ENCODE data around the gene C9orf72. TPM values are rescaled to one million over a fixed set of nuclear protein-coding genes. Genes with fewer than 3 reads are reported as not detected.

The C9orf72 gene
- total RNA-seq, 2 experiments from 2014 or later: 10.2 TPM

GRCh38 chr9:27537756-27538155 is 35.5 kb downstream of the C9orf72 start:
- H3K4me3 Mint-ChIP-seq: no peak overlapping the region
- peaks cover 10% of the 10 kb centered on the region for H3K36me3 Mint-ChIP-seq (ENCODE audit: low read depth)
- H3K9me3 Mint-ChIP-seq (ENCODE audit: low read depth): no peaks in the 10 kb centered on the region
- no peaks in the 10 kb centered on the region for H3K27me3 Mint-ChIP-seq
- intact Hi-C loops (cut with DNase I, micrococcal nuclease): loop anchor here in 1 of 2 experiments (10.0 kb wide), 1 partner anchor 67 kb away; no protein-coding TSS in a partner anchor
- no peak for DNase-seq
- no peak overlapping the region for H3K27ac Mint-ChIP-seq
- ATAC-seq: no peak
- ChIA-PET CTCF (interaction anchor here (0.6 to 0.9 kb wide), 4 partner anchors 14 to 483 kb away, joined by 3 read pairs; partner anchors contain the start of gene IFNK), POLR2A (no interaction called here)
- H3K4me1 Mint-ChIP-seq: no peaks in the 10 kb centered on the region

GRCh38 chr9:27537027-27537435 is 36.2 kb downstream of the C9orf72 start:
- Mint-ChIP-seq H3K36me3 (ENCODE audit: low read depth) (peaks cover 7% of the 10 kb centered on the region), H3K27me3 (no peaks in the 10 kb centered on the region), H3K4me3 (no peak overlapping the region), H3K4me1 (no peaks in the 10 kb centered on the region), H3K27ac (no peak overlapping the region), H3K9me3 (ENCODE audit: low read depth) (no peaks in the 10 kb centered on the region)
- ATAC-seq (no peak), DNase-seq (no peak)
- ChIA-PET POLR2A (no interaction called here), CTCF (interaction anchor here (1.6 kb wide), 2 partner anchors 9 to 23 kb away, joined by 5 to 6 read pairs; no protein-coding TSS in a partner anchor)
- intact Hi-C loops (cut with DNase I, micrococcal nuclease): loop anchor here in 1 of 2 experiments (10.0 kb wide), 1 partner anchor 68 kb away; no protein-coding TSS in a partner anchor

- ChIA-PET POLR2A (no interaction called here), CTCF (interaction anchor here (0.5 to 1.6 kb wide), 3 partner anchors 10 to 694 kb away, joined by 3 to 6 read pairs (median 5); no protein-coding TSS in a partner anchor)
- Mint-ChIP-seq H3K9me3 (ENCODE audit: low read depth) (no peaks in the 10 kb centered on the region), H3K27me3 (no peaks in the 10 kb centered on the region), H3K27ac (no peak overlapping the region), H3K4me1 (no peaks in the 10 kb centered on the region), H3K4me3 (no peak overlapping the region), H3K36me3 (ENCODE audit: low read depth) (peaks cover 7% of the 10 kb centered on the region)
- intact Hi-C loops (cut with DNase I, micrococcal nuclease): loop anchor here in 1 of 2 experiments (10.0 kb wide), 1 partner anchor 69 kb away; no protein-coding TSS in a partner anchor
- DNase-seq: no peak
- no peak for ATAC-seq
Observed at GRCh38 chr9:27536168-27536567, 37.1 kb downstream of the C9orf72 start.

DNA sequence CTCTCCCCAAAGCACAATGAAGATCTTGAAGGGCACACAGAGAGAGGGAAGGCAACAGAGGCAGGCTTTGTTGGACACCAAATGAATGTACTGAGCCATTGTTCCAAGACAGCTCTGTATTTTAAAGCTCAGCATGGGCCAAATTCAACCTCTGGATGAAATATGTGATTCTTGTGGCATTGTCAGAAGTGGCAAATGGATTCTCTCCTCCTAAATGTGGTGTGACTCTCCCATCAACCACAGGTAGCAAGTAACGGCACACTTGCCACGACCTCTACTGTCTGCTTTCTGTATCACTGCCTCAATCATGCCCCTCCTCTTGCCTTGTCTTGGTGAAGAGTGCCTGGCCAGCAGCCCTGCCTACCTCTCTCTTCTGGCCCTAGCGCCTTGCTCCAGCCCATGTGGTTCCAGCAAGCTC is 37.6 kb downstream of the C9orf72 start:
- no peaks in the 10 kb centered on the region for H3K27me3 Mint-ChIP-seq
- ATAC-seq (peak; percentile 71), DNase-seq (peak; percentile 11)
- intact Hi-C loops (cut with DNase I, micrococcal nuclease): loop anchor here in 1 of 2 experiments (10.0 kb wide), 1 partner anchor 69 kb away; no protein-coding TSS in a partner anchor
- CTCF ChIA-PET: interaction anchor here (1.6 kb wide), 2 partner anchors 11 to 24 kb away, joined by 5 to 6 read pairs; no protein-coding TSS in a partner anchor
- H3K4me1 Mint-ChIP-seq: no peaks in the 10 kb centered on the region
- H3K27ac Mint-ChIP-seq: no peak overlapping the region
- H3K4me3 Mint-ChIP-seq: no peak overlapping the region
- no peaks in the 10 kb centered on the region for H3K9me3 Mint-ChIP-seq (ENCODE audit: low read depth)
- H3K36me3 Mint-ChIP-seq (ENCODE audit: low read depth): peaks cover 7% of the 10 kb centered on the region
- POLR2A ChIA-PET: no interaction called here

DNA sequence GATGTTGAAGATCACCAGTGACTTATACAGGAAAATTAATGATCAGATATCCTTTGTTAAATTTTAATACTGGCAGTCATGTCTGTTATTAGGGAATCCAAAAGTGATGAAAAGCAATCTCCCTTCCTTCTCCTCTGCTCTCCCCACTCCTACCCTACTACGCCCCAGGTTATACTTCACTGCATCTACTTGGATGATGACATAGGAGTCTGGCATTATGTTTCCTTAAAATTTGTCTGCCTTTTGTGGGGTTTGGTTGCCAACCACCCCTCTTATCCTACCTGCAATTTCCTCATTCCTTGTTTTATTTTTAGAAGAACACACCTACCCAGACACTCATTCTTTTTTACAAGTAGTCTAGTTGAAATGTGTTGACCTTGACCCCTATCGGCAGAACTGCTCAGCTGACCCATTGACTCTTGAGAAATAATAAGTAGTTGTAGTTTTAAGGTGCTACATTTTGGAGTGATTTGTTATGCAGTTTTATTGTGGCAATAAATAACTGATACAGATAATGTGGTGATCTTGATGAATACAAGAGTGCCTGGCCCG is 38.5 kb downstream of the C9orf72 start:
- ChIA-PET POLR2A (no interaction called here), CTCF (interaction anchor here (2.3 kb wide), 1 partner anchor 202 kb away, joined by 12 read pairs; no protein-coding TSS in a partner anchor)
- no peak for DNase-seq
- Mint-ChIP-seq H3K4me3 (no peak overlapping the region), H3K4me1 (peaks cover 2% of the 10 kb centered on the region), H3K9me3 (ENCODE audit: low read depth) (no peaks in the 10 kb centered on the region), H3K27me3 (no peaks in the 10 kb centered on the region), H3K27ac (no peak overlapping the region), H3K36me3 (ENCODE audit: low read depth) (peaks cover 7% of the 10 kb centered on the region)
- intact Hi-C loops (cut with DNase I, micrococcal nuclease): loop anchor here in 1 of 2 experiments (10.0 kb wide), 1 partner anchor 70 kb away; no protein-coding TSS in a partner anchor
- no peak for ATAC-seq

DNA sequence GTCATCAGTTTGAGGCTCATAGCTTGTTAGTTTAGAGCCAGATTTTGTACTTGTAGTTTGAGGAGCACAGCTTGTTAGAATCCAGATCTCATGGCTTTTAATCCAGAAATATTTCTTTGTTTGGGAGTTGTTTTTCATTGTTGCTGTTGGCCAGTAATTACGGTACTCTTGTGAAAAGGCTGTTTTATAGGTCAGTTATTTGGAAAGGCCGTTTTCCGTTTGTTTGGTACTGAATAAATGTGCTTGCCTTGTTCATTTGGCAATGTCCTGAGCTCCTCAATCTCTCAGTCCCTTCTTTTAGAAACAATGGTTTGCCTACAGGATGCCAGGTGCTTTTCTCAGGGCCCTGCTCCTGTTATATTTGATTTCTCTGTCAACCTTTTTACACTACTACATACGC is 39.1 kb downstream of the C9orf72 start:
- Mint-ChIP-seq H3K4me3 (no peak overlapping the region), H3K36me3 (ENCODE audit: low read depth) (peaks cover 7% of the 10 kb centered on the region), H3K4me1 (peaks cover 3% of the 10 kb centered on the region), H3K27me3 (no peaks in the 10 kb centered on the region), H3K9me3 (ENCODE audit: low read depth) (no peaks in the 10 kb centered on the region), H3K27ac (no peak overlapping the region)
- ATAC-seq: no peak
- intact Hi-C loops (cut with DNase I, micrococcal nuclease): loop anchor here in 1 of 2 experiments (10.0 kb wide), 1 partner anchor 71 kb away; no protein-coding TSS in a partner anchor
- POLR2A ChIA-PET: no interaction called here
- CTCF ChIA-PET: interaction anchor here (0.8 to 2.3 kb wide), 3 partner anchors 11 to 201 kb away, joined by 3 to 12 read pairs (median 5); no protein-coding TSS in a partner anchor
- DNase-seq: no peak

GRCh38 chr9:27533311-27533710 is 40.0 kb downstream of the C9orf72 start:
- Mint-ChIP-seq H3K27me3 (no peaks in the 10 kb centered on the region), H3K4me3 (no peak overlapping the region), H3K27ac (no peak overlapping the region), H3K9me3 (ENCODE audit: low read depth) (no peaks in the 10 kb centered on the region), H3K4me1 (peaks cover 3% of the 10 kb centered on the region), H3K36me3 (ENCODE audit: low read depth) (peaks cover 7% of the 10 kb centered on the region)
- ATAC-seq: no peak
- ChIA-PET POLR2A (no interaction called here), CTCF (interaction anchor here (0.8 to 2.3 kb wide), 4 partner anchors 11 to 256 kb away, joined by 3 to 12 read pairs (median 4); no protein-coding TSS in a partner anchor)
- no peak for DNase-seq
- intact Hi-C loops (cut with DNase I, micrococcal nuclease): loop anchor here (1.0 to 10.0 kb wide), 2 partner anchors 12 to 71 kb away; no protein-coding TSS in a partner anchor

- no peak for DNase-seq
- ChIA-PET POLR2A (no interaction called here), CTCF (interaction anchor here (0.7 kb wide), 1 partner anchor 167 kb away, joined by 3 read pairs; no protein-coding TSS in a partner anchor)
- H3K9me3 Mint-ChIP-seq (ENCODE audit: low read depth): no peaks in the 10 kb centered on the region
- H3K36me3 Mint-ChIP-seq (ENCODE audit: low read depth): peaks cover 7% of the 10 kb centered on the region
- no peak overlapping the region for H3K27ac Mint-ChIP-seq
- no peak for ATAC-seq
- H3K4me3 Mint-ChIP-seq: no peak overlapping the region
- H3K27me3 Mint-ChIP-seq: peaks cover 6% of the 10 kb centered on the region
- H3K4me1 Mint-ChIP-seq: peaks cover 9% of the 10 kb centered on the region
- intact Hi-C loops (cut with DNase I, micrococcal nuclease): loop anchor here in 1 of 2 experiments (10.0 kb wide), 1 partner anchor 73 kb away; no protein-coding TSS in a partner anchor
Observed at GRCh38 chr9:27532046-27532445, 41.2 kb downstream of the C9orf72 start.

DNA sequence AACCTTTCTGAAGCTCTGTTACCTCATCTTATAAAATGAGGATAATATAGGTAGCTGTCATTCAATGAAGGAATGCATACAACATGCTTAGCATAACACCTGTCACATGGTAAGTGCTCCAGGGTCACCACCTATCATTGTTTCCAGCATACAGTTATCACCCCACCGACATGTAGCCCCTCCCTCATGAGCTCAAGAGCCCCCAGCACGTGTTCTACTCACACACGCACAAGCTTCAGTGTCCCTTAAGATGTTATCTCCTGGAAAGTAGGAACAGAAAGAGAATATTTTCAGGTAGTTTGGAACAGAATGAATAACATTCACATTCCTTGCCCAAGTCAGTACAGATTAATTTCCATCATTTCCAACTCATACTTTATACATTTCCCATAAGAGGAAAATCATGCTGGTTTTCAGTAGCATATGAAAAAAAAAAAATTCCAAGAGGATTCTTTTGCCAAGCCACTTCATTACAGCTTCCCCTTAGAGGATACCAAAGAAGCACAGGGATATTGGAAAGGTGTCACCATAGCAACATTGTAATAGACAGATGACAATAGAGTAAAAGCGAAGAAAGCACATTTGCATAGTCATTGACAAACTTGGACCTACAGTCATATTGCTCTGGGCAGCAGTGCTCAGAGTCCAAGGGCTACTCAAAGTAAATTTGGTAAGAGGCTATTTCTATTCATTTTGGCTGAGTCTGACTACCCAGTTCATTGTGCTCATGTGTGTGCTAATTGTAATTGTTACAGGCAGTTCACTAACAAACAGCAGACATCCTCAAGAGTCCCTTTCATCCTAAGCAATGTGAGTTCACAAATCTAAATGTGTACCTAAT is 42.1 kb downstream of the C9orf72 start:
- intact Hi-C loops (cut with DNase I, micrococcal nuclease): loop anchor here in 1 of 2 experiments (10.0 kb wide), 1 partner anchor 74 kb away; no protein-coding TSS in a partner anchor
- H3K36me3 Mint-ChIP-seq (ENCODE audit: low read depth): peaks cover 7% of the 10 kb centered on the region
- no peak for DNase-seq
- POLR2A ChIA-PET: interaction anchor here (0.6 kb wide), 1 partner anchor 38 kb away, joined by 4 read pairs; no protein-coding TSS in a partner anchor
- peaks cover 9% of the 10 kb centered on the region for H3K4me1 Mint-ChIP-seq
- H3K9me3 Mint-ChIP-seq (ENCODE audit: low read depth): no peaks in the 10 kb centered on the region
- no peak overlapping the region for H3K4me3 Mint-ChIP-seq
- peaks cover 11% of the 10 kb centered on the region for H3K27me3 Mint-ChIP-seq
- no peak overlapping the region for H3K27ac Mint-ChIP-seq
- no peak for ATAC-seq
- CTCF ChIA-PET: interaction anchor here (0.6 to 3.0 kb wide), 4 partner anchors 15 to 198 kb away, joined by 3 to 35 read pairs (median 4); no protein-coding TSS in a partner anchor

DNA sequence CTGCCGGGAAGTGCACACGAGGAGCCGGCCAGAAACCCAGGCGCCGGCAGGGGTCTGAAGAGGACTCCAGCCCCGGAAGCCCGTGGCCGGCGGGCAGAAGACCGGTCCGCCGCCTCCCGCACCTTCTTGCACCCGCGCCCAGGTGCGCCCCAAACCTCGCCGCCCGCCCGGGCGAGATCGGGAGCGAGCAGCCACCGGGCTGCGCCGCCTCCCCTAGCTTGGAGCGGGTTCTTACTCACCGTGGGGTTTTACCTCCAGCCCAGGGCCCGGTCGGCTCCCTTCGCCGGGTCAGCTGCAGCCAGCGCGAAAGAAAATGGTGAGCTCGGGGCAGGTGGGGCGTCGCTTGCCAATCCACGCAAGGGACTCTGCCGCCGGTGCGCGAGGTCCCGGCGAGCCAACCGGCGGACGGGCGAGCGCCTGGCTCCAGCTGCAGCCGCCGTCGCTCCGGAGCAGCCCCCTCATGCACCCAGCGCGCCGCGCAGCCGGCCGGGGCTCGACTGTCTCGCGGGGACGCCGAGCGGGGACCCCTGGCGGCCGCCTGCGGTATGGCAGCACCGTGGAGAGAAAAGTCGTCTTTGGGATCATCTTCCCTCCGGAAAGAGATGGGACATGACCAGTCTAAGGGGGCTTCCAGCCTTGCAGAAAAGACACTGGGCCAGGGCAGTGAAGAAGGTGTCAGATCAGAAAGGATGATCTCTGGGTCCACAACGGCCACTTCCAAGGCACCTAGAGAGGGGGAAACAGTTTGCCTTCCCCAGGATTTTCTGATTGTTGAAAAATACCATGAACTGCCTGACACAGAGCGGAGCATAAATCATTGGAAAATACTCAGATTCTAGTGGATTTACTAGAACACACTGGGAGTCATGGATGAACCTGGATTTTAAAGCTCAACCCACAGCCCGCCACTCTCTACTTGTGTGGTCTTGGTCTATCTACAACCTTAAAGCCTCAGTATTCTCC is 43.7 kb downstream of the C9orf72 start, which contains the start of gene MOB3B:
TSS of gene MOB3B (minus strand) at position 499 of the 963 bp plus-strand sequence. CDS start 74,264 bp downstream, outside the sequence.
- H3K27ac Mint-ChIP-seq: peak within 1 kb of the TSS; percentile 72
- peak; percentile 81 for ATAC-seq
- intact Hi-C loops (cut with DNase I, micrococcal nuclease): loop anchor here (1.0 to 10.0 kb wide), 9 partner anchors 31 to 495 kb away; partner anchors contain the start of gene C9orf72 (in 2 of the 2)
- H3K9me3 Mint-ChIP-seq (ENCODE audit: low read depth): no peaks in the 10 kb centered on the region
- POLR2A ChIA-PET: no interaction called here
- H3K36me3 Mint-ChIP-seq (ENCODE audit: low read depth): no peaks in the 10 kb centered on the region
- CTCF ChIA-PET: interaction anchor here (0.6 to 3.0 kb wide), 17 partner anchors 10 to 201 kb away, joined by 3 to 35 read pairs (median 5); partner anchors contain the start of gene C9orf72
- H3K27me3 Mint-ChIP-seq: peaks cover 15% of the 10 kb centered on the region
- peaks cover 9% of the 10 kb centered on the region for H3K4me1 Mint-ChIP-seq
- H3K4me3 Mint-ChIP-seq: peak within 1 kb of the TSS; percentile 82
- peak; percentile 88 for DNase-seq
